ENCODE results near the gene WDR72. TPM values are rescaled to one million over a fixed set of nuclear protein-coding genes. Genes with fewer than 3 reads are reported as not detected.
A peak's percentile ranks its signal among the peaks of the same experiment; 100 is the strongest.

WDR72 gene
- total and polyA plus RNA-seq, 2 experiments from 2014 or later, result 0.99 to 1.9 TPM

- Mint-ChIP-seq H3K4me1 (peaks cover 20% of the 10 kb centered on the region), H3K27me3 (ENCODE audit: insufficient read depth, low read depth, poor library complexity) (no peaks in the 10 kb centered on the region), H3K9me3 (no peaks in the 10 kb centered on the region), H3K27ac (no peak overlapping the region), H3K4me3 (no peak overlapping the region), H3K36me3 (ENCODE audit: low read depth) (no peaks in the 10 kb centered on the region)
- no peaks in the 10 kb centered on the region for H3K79me2 ChIP-seq (replicated peaks; ENCODE audit: insufficient read depth)
- TF ChIP-seq ZNF114 (CRISPR knock-in tag; IDR thresholded peaks at IDR 0.05), result no peak
- TF ChIP-seq EZH2 (IDR thresholded peaks at IDR 0.05; ENCODE audit: low read depth, unreplicated experiment), result no peak
- no peak for TF ChIP-seq ZNF462 (CRISPR knock-in tag; IDR thresholded peaks at IDR 0.05)
- TF ChIP-seq EZH2phosphoT487 (IDR thresholded peaks at IDR 0.05; ENCODE audit: unreplicated experiment), result no peak
- no peak for TF ChIP-seq NANOG (IDR thresholded peaks at IDR 0.05; ENCODE audit: borderline replicate concordance)
- TF ChIP-seq POLR2AphosphoS5 (IDR thresholded peaks at IDR 0.05; ENCODE audit: low read depth), result no peak
- TF ChIP-seq CTCF (conservative IDR thresholded peaks at IDR 0.05; ENCODE audit: low read depth in 2 of 2), result no peak
- TF ChIP-seq REST (IDR thresholded peaks at IDR 0.05; ENCODE audit: unreplicated experiment), result no peak
- TF ChIP-seq ETS1 (IDR thresholded peaks at IDR 0.05), result no peak
- TF ChIP-seq JUNB (IDR thresholded peaks at IDR 0.05; ENCODE audit: unreplicated experiment), result no peak
- no peak for TF ChIP-seq CREB1 (CRISPR knock-in tag; IDR thresholded peaks at IDR 0.05; ENCODE audit: low read depth)
- TF ChIP-seq ZNF331 (CRISPR knock-in tag; IDR thresholded peaks at IDR 0.05; ENCODE audit: low read depth), result no peak
- TF ChIP-seq STAT1 (IDR thresholded peaks at IDR 0.05; ENCODE audit: unreplicated experiment), result no peak
- no peak for ATAC-seq
- no peak overlapping the region for H2AFZ ChIP-seq
- no peaks in the 10 kb centered on the region for H3K36me3 ChIP-seq (ENCODE audit: insufficient read depth)
- DNase-seq (ENCODE audit: low spot score), result peak; percentile 2
- no peak overlapping the region for H3K27ac ChIP-seq (ENCODE audit: low read depth)
- H3K9me2 ChIP-seq (ENCODE audit: insufficient read depth), result no peaks in the 10 kb centered on the region
- no peak overlapping the region for H3K4me3 ChIP-seq
- no peaks in the 10 kb centered on the region for H4K20me1 ChIP-seq (replicated peaks; ENCODE audit: insufficient read depth)
- no peak overlapping the region for H3K4me2 ChIP-seq
- no peaks in the 10 kb centered on the region for H3F3A ChIP-seq (replicated peaks; ENCODE audit: low read depth)
- H3K27me3 ChIP-seq (ENCODE audit: insufficient read depth), result no peaks in the 10 kb centered on the region; the same call in 1 of the 2 replicates
- peaks cover 4% of the 10 kb centered on the region; the same call in 1 of the 2 replicates for H3K4me1 ChIP-seq (ENCODE audit: insufficient read depth)
Observed at GRCh38 chr15:53549697-53550305, 209.7 kb downstream of the WDR72 start.

All from GM23338 (cell line).